Kidney tubule cell (primary cell): ENCODE measurements around the gene FGD1.

ENCODE experiments used
- DNase-seq: peaks from one replicate; pipeline ENCODE4 v3.0.0-alpha.2; 2018; ENCODE audit warnings: low spot score

Gene FGD1

DNA sequence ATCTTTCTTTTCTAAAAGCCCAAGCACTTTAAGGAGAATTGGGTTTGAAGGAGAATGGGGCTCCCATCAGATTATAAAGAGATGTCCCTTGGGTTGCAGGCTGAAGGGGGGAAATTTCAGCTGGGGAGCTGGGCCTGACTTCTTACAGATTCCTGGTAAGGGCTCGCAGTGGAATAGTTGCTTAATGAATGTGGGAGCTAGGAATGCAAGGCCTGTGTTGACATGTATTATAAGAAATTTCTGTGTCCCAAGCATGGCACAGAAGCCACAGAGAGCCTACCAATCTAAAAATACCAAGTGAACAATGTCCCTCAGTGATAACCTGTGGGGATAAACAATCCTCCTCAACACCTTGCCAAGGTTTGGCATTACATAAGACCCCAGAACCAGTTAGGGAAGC, 98.9 kb downstream of the FGD1 start:
- no peak for DNase-seq
